ENCODE results near the gene ACTR8. TPM values are rescaled to one million over a fixed set of nuclear protein-coding genes. Genes with fewer than 3 reads are reported as not detected.

The ACTR8 gene
- total and polyA plus RNA-seq, 2 of the 13 experiments (the other 11 are each of a cell fraction or from before 2014, with no cell fraction given): 15.5 to 29.0 TPM

DNA sequence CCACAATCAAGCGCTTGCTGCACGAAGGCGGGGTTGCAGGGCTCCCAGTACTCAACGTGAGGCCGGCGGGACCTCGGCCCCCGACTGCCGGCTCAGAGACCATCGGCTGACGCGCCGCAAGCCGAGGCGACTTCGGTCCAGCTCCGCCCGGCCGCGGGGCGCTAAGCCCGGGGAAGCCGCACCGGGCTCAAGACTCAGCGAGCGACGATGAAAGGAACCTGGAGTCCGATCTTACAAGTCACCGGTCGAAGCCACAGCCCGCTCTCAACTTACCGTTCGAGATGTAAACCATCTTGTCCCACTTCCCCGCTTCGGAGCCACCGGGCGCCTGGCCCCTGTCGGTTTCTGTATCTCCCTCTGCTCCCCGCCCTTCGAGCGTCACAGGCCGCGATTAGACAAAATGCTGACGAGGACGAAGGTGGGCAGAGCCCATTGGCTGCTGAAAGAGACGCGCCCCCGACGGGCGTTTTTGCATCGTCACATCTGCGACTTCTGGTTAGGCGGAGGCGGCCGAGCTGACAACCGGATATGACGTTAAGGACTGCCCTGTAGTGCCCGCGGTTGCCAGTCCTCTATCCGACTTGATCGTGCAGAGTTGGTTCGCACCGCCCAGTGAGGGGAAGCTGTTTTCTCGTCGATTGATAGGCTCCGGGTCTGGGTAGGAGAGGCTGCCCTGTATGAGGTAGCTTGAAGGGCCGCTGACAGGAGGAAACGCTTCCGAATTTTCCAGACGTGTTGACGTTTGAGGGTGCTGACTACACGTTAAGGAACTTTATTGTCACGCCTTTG lies 9.7 kb upstream of the ACTR8 start, which contains the start of gene SELENOK (continued):
- TF ChIP-seq, protein P1, sequence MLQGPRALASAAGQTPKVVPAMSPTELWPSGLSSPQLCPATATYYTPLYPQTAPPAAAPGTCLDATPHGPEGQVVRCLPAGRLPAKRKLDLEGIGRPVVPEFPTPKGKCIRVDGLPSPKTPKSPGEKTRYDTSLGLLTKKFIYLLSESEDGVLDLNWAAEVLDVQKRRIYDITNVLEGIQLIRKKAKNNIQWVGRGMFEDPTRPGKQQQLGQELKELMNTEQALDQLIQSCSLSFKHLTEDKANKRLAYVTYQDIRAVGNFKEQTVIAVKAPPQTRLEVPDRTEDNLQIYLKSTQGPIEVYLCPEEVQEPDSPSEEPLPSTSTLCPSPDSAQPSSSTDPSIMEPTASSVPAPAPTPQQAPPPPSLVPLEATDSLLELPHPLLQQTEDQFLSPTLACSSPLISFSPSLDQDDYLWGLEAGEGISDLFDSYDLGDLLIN (CRISPR knock-in tag; IDR thresholded peaks at IDR 0.05; ENCODE audit: borderline replicate concordance): no peak
- TF ChIP-seq, protein P2, sequence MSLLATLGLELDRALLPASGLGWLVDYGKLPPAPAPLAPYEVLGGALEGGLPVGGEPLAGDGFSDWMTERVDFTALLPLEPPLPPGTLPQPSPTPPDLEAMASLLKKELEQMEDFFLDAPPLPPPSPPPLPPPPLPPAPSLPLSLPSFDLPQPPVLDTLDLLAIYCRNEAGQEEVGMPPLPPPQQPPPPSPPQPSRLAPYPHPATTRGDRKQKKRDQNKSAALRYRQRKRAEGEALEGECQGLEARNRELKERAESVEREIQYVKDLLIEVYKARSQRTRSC (CRISPR knock-in tag; IDR thresholded peaks at IDR 0.05; ENCODE audit: low read depth): no peak
- TF ChIP-seq ARNTL (CRISPR knock-in tag; IDR thresholded peaks at IDR 0.05): no peak
- TF ChIP-seq, protein P3, sequence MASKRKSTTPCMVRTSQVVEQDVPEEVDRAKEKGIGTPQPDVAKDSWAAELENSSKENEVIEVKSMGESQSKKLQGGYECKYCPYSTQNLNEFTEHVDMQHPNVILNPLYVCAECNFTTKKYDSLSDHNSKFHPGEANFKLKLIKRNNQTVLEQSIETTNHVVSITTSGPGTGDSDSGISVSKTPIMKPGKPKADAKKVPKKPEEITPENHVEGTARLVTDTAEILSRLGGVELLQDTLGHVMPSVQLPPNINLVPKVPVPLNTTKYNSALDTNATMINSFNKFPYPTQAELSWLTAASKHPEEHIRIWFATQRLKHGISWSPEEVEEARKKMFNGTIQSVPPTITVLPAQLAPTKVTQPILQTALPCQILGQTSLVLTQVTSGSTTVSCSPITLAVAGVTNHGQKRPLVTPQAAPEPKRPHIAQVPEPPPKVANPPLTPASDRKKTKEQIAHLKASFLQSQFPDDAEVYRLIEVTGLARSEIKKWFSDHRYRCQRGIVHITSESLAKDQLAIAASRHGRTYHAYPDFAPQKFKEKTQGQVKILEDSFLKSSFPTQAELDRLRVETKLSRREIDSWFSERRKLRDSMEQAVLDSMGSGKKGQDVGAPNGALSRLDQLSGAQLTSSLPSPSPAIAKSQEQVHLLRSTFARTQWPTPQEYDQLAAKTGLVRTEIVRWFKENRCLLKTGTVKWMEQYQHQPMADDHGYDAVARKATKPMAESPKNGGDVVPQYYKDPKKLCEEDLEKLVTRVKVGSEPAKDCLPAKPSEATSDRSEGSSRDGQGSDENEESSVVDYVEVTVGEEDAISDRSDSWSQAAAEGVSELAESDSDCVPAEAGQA (IDR thresholded peaks at IDR 0.05; ENCODE audit: low read depth): peak; percentile 98
- TF ChIP-seq, protein P3 (CRISPR knock-in tag; IDR thresholded peaks at IDR 0.05; ENCODE audit: borderline replicate concordance): no peak
- no peak for TF ChIP-seq ATRX (CRISPR knock-in tag; IDR thresholded peaks at IDR 0.05; ENCODE audit: borderline replicate concordance)
- no peak for TF ChIP-seq PCBP1 (IDR thresholded peaks at IDR 0.05; ENCODE audit: borderline replicate concordance, low read depth, low read length)
- TF ChIP-seq ZNF333 (CRISPR knock-in tag; IDR thresholded peaks at IDR 0.05; ENCODE audit: borderline replicate concordance): peak; percentile 70
- peak; percentile 52; the same call in 1 of the 2 replicates for TF ChIP-seq ELF4 (CRISPR knock-in tag; IDR thresholded peaks at IDR 0.05; ENCODE audit: borderline replicate concordance)
- TF ChIP-seq, protein P4, sequence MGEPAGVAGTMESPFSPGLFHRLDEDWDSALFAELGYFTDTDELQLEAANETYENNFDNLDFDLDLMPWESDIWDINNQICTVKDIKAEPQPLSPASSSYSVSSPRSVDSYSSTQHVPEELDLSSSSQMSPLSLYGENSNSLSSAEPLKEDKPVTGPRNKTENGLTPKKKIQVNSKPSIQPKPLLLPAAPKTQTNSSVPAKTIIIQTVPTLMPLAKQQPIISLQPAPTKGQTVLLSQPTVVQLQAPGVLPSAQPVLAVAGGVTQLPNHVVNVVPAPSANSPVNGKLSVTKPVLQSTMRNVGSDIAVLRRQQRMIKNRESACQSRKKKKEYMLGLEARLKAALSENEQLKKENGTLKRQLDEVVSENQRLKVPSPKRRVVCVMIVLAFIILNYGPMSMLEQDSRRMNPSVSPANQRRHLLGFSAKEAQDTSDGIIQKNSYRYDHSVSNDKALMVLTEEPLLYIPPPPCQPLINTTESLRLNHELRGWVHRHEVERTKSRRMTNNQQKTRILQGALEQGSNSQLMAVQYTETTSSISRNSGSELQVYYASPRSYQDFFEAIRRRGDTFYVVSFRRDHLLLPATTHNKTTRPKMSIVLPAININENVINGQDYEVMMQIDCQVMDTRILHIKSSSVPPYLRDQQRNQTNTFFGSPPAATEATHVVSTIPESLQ (CRISPR knock-in tag; conservative IDR thresholded peaks at IDR 0.05): no peak
- no peak for TF ChIP-seq ZNF660 (CRISPR knock-in tag; IDR thresholded peaks at IDR 0.05; ENCODE audit: borderline replicate concordance, low read depth)
- TF ChIP-seq GABPB1 (CRISPR knock-in tag; IDR thresholded peaks at IDR 0.05): peak; percentile 97
- TF ChIP-seq, protein P5, sequence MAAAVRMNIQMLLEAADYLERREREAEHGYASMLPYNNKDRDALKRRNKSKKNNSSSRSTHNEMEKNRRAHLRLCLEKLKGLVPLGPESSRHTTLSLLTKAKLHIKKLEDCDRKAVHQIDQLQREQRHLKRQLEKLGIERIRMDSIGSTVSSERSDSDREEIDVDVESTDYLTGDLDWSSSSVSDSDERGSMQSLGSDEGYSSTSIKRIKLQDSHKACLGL (CRISPR knock-in tag; IDR thresholded peaks at IDR 0.05): peak; percentile 51; the same call in 1 of the 2 replicates
- TF ChIP-seq ZBTB7A (CRISPR knock-in tag; IDR thresholded peaks at IDR 0.05): no peak
- no peak for TF ChIP-seq MAFG (CRISPR knock-in tag; IDR thresholded peaks at IDR 0.05)

Data from HepG2 (cell line).